HG03575 (cell line): ENCODE measurements around the gene C12orf42.

Experiments used
- ATAC-seq: cut with Tn5 transposase; IDR thresholded peaks from one replicate; pipeline ENCODE4 v1.9.1; 2021; ENCODE audit not compliant: unreplicated experiment, insufficient number of reproducible peaks, low FRiP score; ENCODE audit errors: extremely low read depth

Gene C12orf42

DNA sequence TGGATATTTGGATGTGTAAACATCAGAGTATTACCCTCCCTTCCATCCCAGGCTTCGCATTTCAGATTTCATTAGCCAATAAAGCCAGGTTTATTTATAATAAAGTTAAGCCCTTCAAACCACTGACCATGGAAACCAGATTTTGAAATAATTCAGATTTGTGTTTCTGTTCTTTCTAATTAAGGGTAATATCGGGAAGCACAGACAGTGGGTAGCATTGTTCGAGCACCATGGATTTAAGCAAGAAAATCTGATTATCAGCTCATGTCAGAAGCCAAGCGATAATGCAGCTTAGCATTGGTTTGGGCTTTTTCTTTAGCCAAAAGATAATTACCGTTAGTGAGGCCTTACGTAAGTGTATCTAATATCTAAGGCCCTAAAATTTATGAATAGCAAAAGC lies 116.1 kb downstream of the C12orf42 start:
- no peak for ATAC-seq

DNA sequence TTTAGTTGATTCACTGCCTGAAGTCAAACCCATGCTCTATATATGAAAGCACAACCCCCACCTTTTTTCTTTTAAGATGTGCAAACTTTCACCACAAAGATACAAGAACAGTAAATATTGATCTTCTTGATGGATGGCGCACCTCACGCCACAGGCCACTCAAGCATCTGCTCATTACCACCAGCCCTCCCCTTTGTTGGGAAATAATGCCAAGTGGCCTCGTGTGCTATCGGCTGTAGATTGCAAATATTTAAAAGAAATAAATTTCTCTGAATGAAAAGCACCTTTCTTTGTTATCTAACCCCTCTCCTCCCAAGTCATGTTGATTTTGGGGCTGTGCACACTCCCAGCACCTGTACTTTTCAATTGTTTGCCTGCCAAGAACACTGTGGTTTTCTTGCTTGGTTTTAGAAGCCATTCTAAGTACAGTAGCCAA lies 122.7 kb downstream of the C12orf42 start:
- ATAC-seq = no peak

DNA sequence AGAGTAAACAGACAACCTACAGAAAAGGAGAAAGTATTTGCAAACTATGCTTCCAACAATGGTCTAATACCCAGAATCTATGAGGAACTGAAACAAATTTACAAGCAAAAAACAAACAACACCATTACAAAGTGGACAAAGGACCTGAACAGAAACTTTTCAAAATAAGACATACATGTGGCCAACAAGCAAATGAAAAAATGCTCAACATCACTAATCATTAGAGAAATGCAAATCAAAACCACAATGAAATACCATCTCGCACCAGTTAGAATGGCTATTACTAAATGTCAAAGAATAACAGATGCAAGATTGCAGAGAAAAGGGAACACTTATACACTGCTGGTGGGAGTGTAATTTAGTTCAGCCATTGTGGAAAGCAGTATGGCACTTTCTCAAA lies 125.8 kb downstream of the C12orf42 start:
- ATAC-seq = no peak

DNA sequence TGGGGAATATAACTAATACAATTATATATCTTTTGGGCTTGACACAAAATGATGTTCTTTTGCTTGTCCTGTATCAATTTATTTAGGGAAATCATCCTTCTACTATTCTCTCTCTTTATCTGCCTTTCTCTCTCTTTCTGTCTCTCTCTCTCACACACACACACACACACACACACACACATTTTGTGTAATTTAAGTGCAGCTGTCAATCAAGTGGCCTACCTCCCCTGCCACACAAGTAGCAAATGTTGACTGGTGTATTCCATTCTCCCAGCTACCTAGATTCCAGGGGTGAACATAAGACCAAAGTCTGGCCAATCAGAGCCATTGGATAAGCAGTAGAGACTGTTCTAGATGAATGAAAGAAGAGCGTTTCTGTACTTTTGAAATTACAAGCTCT lies 127.6 kb downstream of the C12orf42 start:
- no peak for ATAC-seq

DNA sequence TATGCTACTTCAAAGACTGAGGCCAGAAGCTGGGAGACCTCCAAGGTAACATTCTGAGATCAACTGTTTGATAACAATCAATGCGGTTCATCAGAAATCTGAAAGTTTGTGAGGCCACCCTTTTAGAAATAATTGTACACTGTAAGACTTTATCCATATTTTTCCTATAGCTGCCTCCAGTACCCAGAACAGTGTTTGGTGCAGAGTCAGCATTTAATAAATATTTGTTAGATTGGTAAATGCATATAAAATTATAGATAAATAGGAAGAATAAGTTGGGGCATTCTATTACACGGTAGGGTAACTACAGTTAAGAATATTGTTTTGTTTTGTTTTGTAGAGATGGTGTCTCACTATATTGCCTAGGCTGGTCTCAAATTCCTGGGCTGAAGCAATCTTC lies 141.4 kb downstream of the C12orf42 start:
- ATAC-seq = no peak

DNA sequence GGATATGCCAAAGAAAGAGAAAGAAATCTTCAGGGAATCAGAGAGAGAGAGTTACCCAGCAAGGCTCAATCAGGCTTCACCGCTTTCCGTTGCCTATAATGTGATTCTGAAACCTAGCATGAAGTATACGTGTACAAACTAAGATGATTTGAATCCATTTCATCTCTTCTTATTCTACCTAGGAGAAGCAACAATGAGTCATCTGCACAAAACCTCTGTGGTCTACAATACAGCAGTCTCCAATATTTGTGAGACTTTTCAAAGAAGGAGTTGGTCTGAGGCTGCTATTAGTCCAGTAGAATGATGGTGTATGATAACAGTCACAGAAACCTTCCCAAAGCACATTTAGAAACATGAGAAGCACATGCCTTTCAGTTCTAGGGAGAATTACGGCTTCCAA lies 141.9 kb downstream of the C12orf42 start:
- ATAC-seq = no peak

DNA sequence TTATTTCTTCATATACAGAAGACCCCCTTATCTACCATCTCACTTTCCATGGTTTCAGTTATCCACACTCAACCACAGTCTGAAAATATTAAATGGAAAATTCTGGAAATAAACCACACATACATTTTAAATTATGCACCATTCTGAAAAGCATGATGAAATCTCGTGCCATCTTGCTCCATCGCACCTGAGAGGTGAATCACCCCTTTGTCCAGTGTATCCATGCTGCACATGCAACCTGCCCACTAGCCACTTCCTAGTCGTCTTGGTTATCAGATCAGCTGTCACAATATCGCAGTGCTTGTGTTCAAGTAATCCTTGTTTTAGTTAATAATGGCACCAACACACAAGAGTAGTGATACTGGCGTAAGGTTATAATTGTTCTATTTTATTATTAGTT lies 145.7 kb downstream of the C12orf42 start:
- no peak for ATAC-seq

DNA sequence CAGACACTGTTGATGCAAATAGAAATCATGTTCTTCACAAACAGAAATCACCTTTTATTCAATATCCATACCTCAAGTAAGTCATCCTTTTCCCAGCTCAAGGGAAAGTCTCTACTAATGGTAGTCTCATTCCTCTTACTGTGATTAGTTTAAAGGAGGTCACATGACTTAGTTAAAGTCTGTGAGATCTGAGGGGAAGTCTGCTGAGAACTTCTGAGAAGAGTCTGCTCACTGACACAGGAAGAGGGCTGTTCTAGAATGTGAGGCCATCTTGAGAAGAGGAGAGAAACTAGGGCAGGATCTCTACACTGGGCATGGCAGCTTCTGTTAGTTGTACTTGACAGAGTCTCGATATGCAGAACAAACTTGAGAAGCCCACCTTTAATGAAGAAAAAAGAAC lies 146.8 kb downstream of the C12orf42 start:
- no peak for ATAC-seq

DNA sequence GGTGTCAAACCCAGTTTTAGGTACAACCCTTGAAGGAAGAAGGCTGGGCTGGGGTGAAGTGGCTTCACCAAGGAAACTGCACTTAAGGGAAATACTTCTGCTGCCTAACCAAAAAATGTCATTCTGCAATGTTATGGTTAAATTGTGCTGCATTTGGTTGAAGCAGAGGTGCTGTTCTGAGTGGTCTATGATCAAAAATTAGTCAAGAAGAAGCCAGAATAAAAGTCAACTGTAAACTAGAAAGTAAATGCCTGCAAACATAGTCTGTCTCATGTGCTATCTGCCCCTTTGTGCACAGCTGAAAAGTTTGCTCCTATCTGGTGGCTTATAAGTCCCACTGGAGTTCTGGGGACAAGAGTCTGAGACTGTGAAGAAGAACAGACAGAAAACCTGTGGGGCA lies 158.8 kb downstream of the C12orf42 start:
- no peak for ATAC-seq

DNA sequence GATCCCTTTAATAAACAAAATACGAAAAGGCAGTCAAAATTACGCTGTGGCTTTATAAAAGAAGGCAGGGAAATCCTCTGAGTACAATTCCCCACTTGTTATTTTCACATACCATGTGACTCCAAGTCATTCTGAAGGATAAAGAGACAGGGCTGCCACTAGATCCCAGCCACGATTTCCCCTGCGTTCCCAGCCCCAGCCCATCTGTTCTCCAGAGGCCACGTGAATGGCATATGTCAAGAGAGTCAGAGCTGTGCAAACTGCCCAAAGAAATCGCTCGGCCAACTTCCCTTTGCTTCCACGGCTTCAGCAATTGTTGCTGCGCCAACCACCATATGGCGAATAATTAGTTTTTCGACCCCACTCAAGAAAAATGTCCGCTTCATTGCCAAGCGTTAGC lies 161.3 kb downstream of the C12orf42 start:
- no peak for ATAC-seq

DNA sequence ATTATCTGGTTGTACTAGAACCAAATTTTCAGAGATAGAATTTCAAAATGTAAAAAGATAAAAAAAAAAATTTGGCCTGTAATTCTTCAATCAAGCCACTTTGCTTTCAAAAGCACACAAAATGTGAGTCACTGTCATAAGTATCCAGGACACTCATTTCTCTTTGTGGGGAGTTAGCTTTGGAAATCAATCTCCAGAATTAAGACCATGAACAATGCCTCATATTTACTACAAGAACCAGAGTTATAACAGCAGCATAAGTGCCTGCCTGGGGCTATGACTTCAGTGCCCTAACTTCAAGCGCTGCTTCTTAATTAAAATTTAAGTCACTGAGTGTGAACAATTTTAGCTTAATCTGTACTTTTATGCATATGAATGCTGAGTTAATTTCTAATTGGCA lies 162.1 kb downstream of the C12orf42 start:
- no peak for ATAC-seq

DNA sequence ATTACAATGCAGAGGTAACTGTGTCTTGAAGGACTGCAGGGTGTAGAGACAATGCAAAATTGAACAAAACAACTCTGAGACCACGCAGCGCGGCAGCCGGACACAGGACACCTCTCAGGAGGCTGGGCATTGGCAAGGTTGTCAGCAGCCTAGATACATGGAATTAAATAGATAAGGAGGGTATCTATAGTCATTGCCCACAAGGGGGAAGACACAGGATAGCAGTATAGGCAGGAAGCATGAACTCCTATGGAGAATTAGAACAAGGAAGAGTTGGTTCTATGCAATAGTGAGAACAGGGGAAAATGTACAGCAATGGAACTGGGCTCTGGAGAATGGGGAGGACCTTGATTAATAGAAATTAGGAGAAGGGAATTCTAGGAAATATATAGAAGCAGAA lies 164.1 kb downstream of the C12orf42 start:
- ATAC-seq = no peak

DNA sequence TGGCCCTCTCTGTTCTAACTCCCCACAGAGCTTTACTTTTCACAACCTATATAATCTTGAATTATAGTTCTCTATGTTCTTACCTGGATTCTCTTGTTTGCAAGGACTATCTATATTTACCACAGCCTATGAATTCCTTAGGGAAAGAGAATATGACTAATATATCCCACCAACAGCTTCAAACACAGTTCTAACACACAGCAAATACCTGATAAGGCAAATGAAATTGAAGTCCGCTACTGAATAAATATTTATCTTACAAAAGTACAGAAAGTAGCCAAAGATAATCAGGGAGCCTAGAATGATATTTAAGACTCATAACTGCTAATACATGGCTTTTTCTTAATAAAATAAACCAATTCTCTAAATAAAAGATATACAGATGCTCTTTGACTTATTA lies 165.1 kb downstream of the C12orf42 start:
- no peak for ATAC-seq

DNA sequence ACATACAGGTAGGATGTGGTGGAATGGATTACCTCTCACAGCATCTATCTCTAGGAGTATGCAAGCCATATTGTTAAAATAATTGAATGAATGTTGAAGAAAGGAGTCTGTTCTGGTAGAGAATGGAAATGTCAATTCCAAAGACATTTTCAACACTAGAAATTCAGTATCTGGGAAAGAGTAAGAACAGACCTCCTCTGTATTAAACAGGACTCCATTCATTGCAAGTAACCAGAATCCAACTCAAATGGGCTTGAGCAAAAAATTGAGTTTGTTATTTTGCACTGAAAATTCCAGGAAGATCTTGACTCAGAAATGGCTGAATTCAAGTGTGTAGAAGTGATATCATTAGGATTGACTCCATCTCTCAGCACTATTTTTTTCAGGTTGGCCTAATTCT lies 168.1 kb downstream of the C12orf42 start:
- ATAC-seq = no peak

DNA sequence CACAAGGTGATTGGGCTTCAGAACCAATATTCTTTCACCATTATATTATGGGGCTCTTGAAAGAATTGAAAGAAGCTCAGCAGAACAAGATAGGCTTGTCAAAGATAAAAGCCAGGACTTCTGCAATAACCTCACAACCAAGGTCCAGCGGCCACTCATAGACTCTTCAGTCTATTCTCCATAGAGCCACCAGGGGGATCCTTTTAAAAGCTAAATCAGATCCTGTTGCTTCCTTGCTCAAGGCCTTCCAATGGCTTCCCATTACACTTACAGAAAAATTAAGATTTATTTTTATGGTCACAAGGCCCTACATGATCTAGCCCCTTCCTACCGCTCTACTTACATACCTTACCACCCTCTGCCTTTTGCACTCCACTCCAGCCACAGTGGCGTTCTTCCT lies 169.6 kb downstream of the C12orf42 start:
- no peak for ATAC-seq

DNA sequence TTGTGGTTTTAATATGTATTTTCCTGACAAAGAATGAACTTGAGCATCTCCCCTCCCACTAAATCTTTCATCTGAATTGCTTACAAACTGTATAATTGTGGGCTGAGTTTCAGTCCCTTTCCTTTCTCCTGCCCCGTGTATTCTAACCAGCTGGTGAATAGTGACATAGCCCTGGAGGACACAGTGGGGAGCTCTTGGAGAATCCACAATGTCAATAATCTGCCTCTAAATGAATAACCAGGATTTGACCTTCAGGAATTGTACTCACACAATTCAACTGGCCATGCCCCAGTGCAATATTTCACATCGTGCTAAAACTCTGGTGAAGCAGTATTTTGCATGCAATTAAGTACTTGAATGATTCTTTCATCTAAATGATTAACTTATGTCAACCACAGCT lies 177.2 kb downstream of the C12orf42 start:
- ATAC-seq = no peak

DNA sequence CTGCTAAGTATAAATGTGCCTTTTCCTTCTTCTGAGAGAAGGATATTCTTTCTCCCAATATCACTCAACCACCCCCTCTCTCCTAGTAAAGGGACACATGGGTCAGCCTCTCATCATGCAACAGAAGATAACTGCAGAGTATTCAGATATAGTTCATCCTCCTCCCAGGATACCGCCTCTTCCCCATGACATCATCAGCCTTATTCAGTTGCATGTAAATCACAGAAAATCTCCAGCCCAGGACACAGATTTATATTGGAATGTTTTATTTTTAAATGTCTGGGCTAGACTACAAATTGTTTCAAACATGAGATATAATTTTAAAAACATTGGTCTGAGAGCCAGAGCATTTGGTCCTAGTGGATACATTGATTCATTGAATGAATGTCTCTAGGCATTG lies 178.5 kb downstream of the C12orf42 start:
- ATAC-seq = no peak

DNA sequence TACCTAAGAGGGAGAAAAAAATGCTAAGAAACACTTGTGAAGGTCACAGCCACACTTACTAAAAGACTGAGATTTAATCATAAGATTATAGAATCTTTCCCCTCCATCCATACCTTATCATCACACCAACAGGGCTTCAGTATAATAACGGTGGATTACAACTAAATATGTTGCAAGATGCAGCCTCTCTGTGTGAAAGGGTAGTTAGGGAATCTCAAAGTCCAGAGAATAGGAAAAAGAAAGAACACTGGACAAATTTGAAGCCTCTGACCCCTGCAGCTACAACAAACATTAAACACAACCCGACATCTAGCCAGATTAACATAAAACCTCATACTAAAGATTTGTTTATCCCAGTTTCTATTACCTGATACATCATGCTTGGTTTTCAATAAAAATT lies 181.0 kb downstream of the C12orf42 start:
- ATAC-seq = no peak

DNA sequence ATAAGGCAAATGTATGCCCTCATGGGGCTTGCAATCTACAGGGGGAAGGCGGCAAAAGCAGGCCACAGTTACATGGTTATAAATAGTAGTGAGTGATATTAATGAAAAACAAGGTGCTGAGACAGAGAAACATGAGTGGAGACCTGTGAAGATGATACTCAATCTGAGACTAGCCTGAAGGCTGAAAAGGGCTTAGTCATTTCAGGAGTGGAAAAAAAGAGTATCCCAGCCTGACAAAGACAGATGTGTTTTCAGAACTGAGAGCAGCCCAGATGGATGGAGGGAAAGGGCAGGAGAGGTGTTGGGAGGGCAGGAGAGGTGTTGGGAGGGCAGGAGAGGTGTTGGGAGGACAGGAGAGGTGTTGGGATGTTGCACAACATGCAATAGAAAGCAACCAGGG lies 181.9 kb downstream of the C12orf42 start:
- ATAC-seq = no peak

DNA sequence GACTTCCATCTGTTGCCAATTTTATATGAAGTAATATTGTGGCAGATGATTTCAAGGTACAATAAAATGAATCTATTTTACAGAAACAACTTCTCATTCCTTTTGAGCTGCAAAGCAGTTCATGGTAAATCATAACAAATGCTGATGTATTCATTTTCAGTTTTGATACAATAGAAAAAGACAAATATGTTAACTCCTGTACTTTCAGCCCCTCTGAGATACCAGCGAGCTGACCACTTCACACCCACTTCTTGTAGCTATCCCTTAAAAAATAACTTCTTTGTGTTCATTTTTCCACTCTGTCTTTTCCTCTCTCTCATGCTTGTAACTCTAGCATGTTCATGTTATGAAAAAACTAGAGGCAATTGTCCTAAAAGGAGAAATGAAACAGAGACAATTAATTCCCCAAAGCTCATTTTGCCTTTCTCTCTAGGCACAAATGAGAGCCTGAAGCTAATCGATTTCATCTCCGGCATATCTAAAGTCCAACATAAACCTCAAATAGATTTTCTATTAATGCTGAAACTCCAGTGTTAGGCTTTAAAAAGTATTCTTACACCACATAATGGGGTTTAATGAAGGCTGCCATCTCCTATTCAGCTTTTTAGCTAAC lies 182.9 kb downstream of the C12orf42 start:
- ATAC-seq = no peak

DNA sequence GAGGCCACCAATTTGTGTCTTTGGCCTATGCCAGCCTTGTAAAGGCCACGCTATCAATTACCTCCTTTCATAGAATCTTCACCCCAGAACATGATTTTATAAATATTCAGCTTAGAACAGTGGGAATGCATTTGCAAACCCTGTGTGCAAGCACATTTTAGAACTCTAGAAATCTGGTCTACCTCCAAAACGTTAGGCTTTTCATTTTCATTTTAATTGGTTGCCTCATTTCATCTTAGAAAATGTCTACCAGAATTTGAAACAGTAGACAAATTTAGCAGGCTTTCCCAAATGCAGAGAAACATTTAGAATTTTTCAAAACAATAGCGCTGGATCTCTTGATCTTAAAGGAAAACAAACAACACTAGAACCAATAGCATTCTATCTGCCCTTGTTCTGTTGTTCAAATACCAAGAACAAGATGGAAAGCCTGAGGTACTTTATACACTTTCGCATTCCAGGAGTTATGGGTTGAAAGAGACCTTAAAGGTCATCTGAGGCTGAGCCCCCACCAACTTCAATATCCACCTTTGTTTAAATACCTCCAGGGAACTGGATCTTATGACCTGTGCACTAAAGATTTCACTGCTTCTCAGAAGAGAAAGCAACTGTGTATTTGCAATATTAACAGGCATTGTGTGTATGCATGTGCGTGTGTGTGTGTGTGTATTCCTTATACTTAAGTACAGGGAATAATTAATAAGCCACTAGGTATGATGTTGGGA lies 185.1 kb downstream of the C12orf42 start:
- no peak for ATAC-seq
